Medulla oblongata (tissue), 1 donor: ENCODE measurements around the gene ARHGEF25.
"Not testable (repeated sequence)": the region's sequence is repeated elsewhere in the genome, so short reads cannot be mapped to it uniquely, and the experiment has no call there.

Source experiments
- DNase-seq: peaks from one replicate; pipeline ENCODE4 v3.0.0-alpha.2; 2015; ENCODE audit errors: extremely low spot score

The ARHGEF25 gene

DNA sequence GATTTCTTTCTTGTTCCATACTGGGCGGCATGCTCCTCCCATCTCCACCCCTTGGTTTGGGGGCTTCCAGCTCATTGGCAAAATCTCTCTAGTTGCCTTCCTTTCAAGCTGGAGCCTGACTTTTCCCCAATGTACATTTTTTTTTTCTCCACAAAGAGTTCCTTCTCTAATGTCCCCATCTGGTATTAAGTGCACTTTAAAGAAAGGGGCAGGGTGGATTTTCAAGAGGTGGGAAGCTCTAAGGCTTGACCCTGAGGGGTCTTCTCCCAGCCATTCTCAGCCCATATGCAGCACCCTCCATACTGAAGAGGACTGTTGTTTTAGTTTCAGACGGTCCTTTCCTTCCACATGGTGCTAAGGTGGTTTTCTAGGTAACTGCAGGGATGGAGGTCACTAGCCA is 26.1 kb upstream of the ARHGEF25 start:
- no peak for DNase-seq

DNA sequence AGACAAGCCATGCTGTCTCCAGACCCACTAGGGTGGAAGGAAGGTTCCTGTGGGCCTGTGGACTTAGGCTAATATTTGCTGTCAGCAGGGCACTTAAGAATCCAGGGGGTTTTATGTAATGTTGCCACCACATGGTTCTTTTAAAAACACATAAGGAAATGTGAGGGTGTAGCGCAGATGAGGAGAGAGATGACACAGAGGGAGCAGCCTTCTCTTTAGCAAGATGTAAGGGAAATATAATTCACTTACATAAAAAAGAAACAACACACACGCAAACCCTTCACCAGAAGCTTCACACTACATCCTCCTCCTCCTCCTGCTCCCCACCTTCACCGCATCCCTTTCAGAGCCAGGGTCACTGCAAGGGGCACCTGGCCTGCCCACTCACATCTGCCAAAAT is 25.1 kb upstream of the ARHGEF25 start:
- DNase-seq = no peak

DNA sequence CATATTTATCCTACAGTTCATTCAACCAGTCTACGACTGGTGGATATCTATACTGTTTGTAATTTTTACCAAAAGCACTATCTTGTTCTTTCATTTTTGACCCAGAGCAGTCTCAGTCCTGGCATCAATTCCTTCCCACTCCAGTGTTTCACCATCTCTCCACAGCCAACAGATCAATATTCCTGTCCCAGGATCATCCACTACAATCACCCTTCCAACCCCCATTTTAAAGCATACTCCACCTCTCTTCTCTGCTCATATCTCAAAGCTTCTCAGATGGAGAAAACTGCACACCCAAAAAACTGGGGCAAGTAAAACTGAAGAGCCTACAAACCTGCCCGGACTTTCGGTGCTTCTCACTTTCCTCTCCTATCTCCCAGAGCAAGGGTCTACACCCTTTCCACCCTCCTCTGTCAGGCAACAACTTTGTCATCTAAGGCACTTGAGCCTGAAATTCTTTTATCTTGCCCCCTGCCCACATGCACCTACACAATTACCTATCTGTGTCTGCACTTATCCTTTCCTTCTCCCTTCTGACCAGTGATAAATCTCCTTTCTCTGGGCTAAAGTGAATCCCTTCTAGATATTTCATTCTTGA is 24.3 kb upstream of the ARHGEF25 start:
- no peak for DNase-seq

DNA sequence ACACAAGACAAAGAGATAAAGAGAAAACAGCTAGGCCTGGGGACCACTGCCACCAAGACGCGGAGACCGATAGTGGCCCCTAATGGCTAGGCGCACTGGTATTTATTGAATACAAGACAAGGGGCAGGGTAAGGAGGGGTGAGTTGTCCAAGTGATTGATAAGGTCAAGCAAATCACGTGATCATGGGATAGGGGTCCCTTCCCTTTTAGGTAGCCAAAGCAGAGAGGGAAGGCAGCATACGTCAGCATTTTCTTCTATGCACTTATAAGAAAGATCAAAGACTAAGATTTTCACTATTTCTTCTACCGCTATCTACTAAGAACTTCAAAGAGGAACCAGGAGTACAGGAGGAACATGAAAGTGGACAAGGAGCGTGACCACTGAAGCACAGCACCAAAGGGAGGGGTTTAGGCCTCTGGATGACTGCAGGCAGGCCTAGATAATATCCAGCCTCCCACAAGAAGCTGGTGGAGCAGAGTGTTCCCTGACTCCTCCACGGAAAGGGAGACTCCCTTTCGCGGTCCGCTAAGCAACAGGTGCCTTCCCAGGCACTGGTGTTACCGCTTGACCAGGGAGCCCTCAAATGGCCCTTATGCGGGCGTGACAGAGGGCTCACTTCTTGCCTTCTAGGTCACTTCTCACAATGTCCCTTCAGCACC is 22.2 kb upstream of the ARHGEF25 start:
- DNase-seq = not testable (repeated sequence)

DNA sequence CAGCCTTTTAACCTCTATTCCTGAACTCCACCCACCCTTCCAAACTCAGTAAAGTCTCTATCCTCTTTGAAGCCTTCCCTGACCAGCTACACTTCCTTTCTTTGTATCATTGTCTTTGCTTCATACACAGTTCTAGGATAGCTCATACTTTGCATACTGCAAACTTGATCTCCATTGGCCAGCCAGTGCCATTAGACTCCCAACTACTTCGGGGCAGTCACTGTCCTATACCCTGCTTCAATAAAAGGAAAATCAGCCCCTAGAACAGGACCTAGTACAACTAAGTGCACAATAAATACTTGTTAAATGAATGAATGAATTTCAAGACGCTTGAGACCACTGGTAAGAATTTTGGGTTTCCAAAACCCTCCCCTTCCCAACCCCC is 20.8 kb upstream of the ARHGEF25 start:
- DNase-seq = no peak

DNA sequence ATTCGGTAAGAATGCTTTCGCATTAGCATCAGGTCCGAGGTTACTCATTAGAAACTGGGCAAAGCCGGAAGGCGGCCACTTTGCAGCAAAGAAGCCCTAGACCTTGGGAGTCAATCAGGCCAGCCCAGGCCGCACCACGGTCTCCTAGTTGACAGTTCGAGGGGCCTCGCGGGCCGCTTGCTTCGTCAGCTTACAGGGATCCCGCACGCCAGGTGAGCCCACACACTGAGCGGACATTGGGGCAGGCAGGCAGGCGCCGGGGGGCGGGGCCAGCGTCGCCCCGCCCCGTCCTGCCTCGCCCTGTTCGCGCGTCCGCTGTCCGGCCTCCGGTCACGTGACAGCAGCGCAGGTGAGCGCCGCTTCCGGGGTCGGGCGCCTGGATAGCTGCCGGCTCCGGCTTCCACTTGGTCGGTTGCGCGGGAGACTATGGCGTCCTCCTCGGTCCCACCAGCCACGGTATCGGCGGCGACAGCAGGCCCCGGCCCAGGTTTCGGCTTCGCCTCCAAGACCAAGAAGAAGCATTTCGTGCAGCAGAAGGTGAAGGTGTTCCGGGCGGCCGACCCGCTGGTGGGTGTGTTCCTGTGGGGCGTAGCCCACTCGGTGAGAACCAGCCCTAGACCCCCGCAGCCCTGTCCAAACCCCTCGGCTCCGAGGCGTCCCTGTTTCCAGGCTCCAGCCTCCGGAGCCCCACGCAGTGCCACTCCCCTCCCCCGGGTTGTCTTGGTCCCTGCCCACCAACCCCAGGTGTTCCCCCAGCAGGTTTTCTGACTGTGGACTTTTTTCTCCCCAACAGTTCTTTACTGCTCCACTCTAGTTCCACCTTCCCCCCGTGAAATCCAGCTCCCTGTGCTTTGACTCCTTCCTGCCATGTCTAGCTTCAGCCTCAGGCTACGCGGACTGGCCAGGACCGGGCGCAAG is 20.1 kb upstream of the ARHGEF25 start, which contains the start of gene PIP4K2C:
Gene PIP4K2C (plus strand): TSS at position 329 of the 918 bp plus-strand sequence. CDS start 98 bp downstream, at position 427.
- peak; percentile 89 for DNase-seq

DNA sequence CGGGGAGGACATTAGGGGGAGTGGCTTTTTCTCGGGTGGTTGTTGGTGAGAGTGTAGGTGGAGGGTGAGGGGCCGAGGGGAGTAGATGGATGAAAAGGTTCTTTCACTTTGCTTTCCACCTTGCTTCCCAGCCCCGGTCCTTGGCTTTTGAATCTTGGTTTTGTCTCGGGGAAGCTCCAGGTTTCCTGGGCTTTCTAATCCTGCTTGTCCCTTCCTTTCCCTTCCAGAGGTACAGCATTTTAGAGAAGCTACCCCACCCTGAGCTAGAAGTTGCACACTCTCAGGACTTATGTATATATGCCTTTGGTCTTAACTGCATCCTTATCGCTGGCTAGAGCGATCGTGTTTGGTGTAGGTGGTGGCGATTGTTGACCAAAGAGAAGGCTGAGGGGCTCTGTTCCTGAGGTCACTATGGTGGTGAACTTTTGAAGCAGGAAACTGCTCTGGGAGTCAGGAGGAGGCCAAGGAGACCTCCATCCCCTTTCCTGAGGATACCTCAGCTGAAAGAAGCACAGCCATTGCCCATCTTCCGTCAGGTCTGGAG is 19.4 kb upstream of the ARHGEF25 start:
- DNase-seq = no peak

DNA sequence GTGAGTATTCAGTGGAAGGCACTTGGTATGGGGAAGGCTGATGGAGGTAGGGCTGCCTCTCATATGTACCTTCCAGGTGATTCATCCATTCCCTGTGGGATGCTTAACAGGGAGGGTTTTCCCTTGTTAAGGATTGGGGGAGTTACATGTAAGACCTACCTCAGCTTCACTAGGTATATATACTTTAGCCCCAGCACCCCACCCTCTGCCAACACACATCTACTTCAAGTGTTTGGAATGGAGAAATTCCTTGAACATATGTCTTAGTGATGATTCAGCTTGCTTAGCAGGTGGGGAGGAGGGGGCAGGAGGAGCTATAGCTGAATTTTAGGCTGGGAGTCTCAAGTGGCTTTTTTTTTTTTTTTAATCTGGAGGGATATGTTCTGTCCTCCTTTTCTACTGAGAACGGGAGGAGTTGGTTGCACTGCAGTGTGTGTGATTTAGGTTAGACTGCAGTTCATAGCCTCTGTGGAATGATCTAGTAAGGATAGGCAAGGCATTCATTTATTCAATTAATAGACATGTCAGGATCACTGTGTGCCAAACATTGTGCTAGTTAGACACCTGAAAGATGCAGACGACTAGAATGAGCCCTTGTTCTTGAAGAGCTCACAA is 18.6 kb upstream of the ARHGEF25 start:
- DNase-seq = no peak

DNA sequence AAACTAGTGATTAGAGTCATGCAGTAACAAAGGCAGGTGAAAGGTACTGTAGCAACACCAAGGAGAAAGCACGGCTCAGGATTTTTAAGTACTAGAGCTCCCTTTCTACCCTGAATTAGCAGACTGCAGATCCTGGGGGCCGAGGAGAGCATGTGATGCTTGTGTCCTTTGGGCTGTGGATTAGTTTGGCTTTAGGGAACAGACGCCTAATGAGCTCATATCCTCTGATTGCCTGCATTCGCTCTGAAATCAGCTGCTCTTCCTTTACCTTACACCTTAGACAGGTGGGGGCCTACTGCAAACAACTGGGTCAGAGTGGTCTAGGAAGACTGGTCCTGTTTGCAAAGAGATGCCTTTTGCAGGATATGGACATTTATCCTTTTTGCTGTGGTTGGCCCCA is 18.0 kb upstream of the ARHGEF25 start:
- no peak for DNase-seq

DNA sequence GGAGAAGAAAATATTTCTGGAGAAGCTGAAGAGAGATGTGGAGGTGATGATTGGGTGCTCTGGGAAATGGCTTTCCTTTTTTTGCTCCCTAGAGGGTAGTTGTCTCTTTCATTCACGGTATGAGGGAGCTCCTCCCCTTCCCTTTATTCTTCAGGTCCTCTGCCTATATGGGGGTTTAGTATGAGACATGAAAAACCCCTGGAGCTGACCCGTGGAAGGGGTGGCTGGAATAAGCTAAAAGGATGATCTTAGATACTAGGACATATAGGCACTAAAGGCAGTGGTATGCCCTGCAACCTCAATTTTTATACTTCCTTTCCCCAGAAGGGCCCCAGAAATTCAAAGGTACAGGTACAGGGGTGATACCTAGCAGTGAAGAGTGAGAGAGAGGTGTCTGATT is 10.8 kb upstream of the ARHGEF25 start:
- no peak for DNase-seq

DNA sequence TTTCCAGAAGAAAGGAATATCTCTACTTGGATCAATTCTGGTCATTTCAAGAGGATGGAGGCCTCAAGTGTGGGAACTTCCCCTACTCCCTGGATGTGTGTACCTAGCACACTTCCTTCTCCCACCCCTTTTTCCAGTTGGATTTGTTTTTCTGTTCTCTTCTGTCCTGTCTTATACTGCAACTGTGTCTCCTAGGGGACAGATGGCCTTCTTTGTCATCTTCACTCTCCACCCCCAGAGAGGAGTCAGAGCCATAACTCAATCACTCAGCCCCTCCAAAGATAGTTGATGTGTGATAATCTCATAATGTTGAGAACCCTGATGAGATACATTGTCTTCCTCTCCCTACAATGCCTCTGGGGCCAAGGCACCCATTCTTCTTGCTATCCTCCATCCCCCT is 8.7 kb upstream of the ARHGEF25 start:
- no peak for DNase-seq

DNA sequence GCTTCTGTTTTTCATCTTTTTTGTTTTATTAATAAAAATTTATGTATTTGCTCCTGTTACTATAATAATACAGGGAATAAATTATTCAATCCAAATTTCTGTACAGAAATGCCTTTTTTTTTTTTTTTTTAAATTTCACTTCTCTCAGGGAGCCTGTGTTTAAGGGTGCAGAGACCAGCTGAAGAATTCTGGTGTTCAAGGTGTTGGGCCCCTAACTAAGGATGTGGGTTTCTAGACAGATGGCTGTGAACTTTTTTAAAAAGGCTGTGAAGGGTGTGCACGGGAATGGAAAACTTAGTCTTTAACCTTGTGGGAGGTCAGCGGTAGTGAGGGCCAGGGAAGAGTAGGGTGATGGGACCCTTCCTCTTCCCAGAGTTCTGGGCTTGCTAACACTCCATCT is 7.9 kb upstream of the ARHGEF25 start:
- DNase-seq = no peak

DNA sequence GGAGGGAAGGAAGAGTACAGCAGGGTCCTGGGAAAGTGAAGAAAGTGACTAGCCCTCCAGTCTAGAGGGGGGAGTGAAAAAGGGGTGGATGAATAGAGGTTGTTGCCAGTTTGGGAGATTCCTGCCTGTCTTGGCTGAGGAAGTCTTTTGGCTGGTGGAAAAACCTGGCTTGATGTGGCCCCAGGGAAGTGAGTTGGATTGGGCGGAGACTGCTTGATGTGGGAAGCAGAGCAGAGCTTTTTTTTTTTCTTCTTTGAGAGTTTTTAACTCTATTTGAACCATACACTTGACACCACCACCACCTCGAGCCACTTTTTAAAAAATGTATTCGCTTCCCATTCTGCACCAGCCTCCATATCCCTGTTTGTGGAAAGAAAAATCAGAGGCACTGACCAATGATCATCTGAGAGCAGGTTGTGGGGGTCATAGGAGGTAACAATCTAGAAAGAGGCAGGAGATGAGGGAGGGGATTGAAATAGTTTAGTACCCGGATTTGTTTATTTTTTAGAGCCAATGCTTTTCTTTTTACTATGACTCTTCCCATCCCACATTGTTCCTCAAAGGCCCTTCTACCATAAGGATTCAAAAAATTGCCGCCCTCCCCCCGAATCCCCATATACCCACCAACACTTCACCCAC is 7.3 kb upstream of the ARHGEF25 start:
- DNase-seq = peak; percentile 70

DNA sequence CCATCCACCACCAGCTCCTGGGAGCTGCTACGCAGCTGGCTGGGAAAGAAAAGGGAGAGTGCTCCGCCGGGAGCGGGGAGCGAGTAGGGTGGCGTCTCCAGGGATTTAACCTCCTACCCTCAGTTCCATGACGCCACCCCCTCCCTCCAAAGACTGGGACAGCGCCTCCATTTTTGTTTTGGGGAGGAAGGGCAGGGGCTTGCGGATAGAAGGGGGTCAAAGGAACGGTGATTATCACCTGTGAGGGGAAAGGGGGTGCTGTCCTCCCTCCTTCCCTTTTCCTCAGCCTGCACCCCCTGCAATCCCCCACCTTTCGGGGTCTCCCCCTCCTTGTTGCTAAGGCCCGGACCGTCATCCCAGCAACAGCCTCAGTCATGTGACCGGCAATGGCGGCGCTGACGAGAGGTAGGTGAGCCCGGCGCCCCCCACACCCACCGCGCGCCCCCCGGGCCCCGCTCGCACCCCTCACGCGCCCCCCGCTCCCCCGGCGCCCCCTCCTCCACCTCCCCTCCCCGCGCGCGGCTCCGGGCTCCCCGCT is 6.7 kb upstream of the ARHGEF25 start, which contains the start of gene DTX3:
Gene DTX3 (plus strand): TSS at position 371 of the 538 bp plus-strand sequence. CDS start 1,694 bp downstream, outside the sequence.
- peak; percentile 76 for DNase-seq

DNA sequence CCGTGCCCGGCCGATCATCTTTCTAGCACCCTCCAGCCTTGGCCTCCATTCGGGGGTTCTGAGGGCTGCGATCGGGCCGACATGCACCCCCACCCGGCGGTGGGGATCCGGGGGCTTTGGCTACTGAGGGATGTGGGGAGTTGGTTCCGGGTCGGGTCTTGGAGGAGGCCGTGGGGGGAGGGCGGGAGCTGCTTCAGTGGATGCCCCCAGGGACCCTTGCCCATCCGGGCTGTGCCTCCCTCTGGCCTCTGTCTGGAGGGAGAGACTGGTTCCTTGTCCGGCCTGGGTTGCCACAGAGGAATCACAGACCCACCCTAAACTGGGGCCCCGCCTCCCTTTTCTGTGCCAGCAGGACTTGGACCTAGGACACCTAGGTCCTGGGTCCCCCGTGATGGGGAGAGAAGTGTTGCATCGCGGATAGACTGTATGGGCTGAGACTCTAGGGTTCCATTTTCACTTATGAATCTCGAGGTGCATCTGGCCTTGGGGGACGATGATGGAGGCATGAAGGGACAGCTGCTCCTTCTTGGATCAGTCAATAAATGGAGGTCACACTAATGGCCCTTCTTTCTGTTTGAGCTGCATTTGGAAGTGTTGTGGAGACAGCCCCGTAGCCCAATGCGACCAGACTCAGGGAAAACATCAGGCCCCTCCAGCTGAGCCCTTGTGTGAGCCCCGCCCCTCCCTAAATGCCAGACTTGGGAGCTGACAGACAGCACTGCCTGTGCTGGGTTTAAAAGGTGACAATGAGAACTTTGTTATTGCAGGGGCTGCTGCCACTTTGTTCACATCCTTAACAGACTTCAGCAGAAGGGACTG is 6.0 kb upstream of the ARHGEF25 start:
- no peak for DNase-seq

DNA sequence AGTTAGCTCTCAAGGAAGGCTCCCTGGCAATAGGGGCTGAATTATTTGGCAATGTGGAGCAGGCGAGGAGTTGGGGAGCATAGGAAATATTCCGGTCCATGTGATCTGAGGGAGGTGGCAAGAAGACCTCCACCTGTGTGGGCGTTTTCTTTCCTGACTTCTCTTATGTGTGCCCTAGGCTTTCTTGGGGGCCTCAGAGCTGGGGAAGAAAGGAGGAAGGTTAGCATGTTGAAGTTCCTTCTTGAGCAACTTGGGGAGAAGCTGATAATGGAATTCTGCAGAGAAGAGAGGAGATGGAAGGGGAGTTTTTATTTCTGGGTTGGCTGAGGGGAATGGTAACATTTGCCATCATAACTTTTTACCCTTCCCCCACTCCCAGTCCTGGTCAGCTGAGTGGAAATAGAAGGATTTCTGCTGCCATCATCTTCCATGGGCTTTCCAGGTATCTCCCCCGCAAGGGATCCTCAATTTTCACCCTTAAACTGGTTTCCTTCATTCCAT is 5.4 kb upstream of the ARHGEF25 start:
- DNase-seq = no peak

DNA sequence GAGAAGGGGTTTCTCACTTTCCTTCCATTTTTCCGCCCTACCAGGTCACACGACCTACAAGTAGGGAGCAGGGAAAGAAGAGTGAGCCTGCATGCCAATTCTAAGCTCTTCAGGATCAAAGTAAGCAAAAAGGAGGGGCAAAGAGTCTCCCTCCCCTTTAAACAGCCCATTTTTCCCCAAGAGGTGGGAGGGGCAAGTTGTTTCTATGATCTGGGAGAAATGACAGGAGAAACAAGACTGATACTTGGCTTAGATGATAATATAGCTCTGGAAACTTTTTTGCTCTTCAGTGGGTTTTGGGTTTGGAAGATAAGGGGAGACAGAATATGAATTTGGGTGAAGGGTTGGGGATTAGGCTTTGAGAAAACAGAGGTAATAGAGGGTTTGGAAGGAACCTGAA is 4.8 kb upstream of the ARHGEF25 start:
- DNase-seq = no peak

DNA sequence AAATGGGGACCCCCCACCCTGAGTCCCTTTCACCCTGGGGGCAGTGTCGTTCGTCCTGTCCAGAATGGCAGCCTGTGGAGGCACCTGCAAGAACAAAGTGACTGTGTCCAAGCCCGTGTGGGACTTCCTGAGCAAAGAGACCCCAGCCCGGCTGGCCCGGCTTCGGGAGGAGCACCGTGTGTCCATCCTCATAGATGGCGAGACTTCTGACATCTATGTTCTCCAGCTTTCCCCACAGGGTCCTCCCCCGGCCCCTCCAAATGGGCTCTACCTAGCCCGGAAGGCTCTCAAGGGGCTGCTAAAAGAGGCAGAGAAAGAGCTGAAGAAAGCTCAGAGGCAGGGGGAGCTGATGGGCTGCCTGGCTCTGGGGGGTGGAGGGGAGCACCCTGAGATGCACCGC is 4.4 kb upstream of the ARHGEF25 start:
- no peak for DNase-seq

DNA sequence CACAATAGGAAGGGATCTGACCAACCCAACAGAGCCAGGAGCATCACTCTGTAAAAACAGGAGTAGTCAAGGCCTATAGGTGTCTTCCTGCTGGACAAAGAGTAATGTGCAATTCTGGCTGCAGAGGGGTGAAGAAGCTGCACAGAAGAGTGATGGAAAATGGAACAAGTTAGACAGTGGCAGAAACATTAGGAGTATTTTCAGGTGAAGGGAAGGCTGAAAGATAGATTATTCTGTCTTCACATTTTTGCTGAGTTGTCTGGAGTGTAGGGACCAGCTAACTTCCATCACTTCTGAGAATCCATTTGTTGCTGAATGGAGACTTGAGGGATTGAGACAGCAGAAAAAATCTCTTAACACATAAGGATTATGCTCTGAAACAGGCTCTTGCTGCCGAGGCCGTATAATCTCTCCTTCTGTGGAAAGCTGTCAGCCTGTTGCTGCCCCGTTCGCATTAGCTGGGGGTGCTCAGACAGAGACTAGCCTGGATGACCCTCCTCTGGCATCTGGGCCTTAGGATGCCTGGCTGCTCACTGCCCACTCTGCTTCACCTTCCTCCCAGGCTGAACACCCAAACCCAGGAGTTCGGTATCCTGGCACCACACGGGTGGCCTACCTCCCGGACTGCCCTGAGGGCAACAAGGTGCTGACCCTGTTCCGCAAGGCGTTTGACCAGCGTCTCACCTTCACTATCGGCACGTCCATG is 3.1 kb upstream of the ARHGEF25 start:
- DNase-seq = no peak
